CD14-positive monocyte (primary cell): ENCODE measurements around the gene CREB5. TPM values are rescaled to one million over a fixed set of nuclear protein-coding genes. Genes with fewer than 3 reads are reported as not detected.

Experiments
- DNase-seq, 3 donors: peaks; one replicate each; pipeline ENCODE4 v3.0.0-alpha.2; 2011 to 2022
- H2AFZ ChIP-seq: 2 replicates; pipeline ENCODE4 v1.6.0; 2012; ENCODE audit warnings: mild to moderate bottlenecking, low read depth, low read length, inconsistent platforms; ENCODE audit not compliant: insufficient read depth, poor library complexity, severe bottlenecking
- H3K27ac ChIP-seq, 2 donors: 1 replicate in 1 of 2; 2 replicates in 1 of 2; pipeline ENCODE4 v1.5.1; 2012 to 2013; ENCODE audit warnings: low read length in 2 of 2, control low read depth in 1 of 2, inconsistent platforms in 1 of 2, low read depth in 1 of 2, mild to moderate bottlenecking in 1 of 2
- H3K27me3 ChIP-seq, 2 donors: one replicate each; pipeline versions ENCODE4 v1.6.0 to v1.6.1; 2011 to 2013; ENCODE audit warnings: low read length in 2 of 2; ENCODE audit not compliant: control insufficient read depth in 2 of 2, insufficient read depth in 2 of 2
- H3K36me3 ChIP-seq, 2 donors: replicated peaks in 1 of 2; 1 replicate in 1 of 2; 2 replicates in 1 of 2; pipeline versions ENCODE4 v1.5.1 to v1.6.1; 2012 to 2013; ENCODE audit warnings: low read length in 2 of 2, control low read depth in 1 of 2, inconsistent platforms in 1 of 2, mild to moderate bottlenecking in 1 of 2; ENCODE audit not compliant: insufficient read depth in 2 of 2, control insufficient read depth in 1 of 2
- H3K4me1 ChIP-seq, 2 donors: 1 replicate in 1 of 2; 2 replicates in 1 of 2; pipeline versions ENCODE4 v1.5.1 to v1.6.1; 2012 to 2013; ENCODE audit warnings: low read length in 2 of 2, control low read depth in 1 of 2, inconsistent platforms in 1 of 2, mild to moderate bottlenecking in 1 of 2, moderate library complexity in 1 of 2; ENCODE audit not compliant: insufficient read depth in 2 of 2, control insufficient read depth in 1 of 2
- H3K4me2 ChIP-seq: replicated peaks from 2 replicates; pipeline ENCODE3; 2012; ENCODE audit warnings: low read length, moderate library complexity, mild to moderate bottlenecking; ENCODE audit not compliant: poor library complexity, severe bottlenecking; ENCODE audit errors: extremely low read depth
- H3K4me3 ChIP-seq, 3 experiments: fragments of 200-600 bp in 1 of 3; sonication (generic) in 1 of 3; replicated peaks in 1 of 3; 1 replicate in 2 of 3; 2 replicates in 1 of 3; pipeline ENCODE4 v1.5.1; 2011 to 2013; ENCODE audit warnings: low read length in 3 of 3, mild to moderate bottlenecking in 3 of 3, control low read depth in 2 of 3, low read depth in 2 of 3, inconsistent platforms in 1 of 3, moderate library complexity in 1 of 3
- H3K79me2 ChIP-seq: 2 replicates; pipeline ENCODE4 v1.6.0; 2012; ENCODE audit warnings: mild to moderate bottlenecking, control low read depth, inconsistent platforms, low read length, moderate library complexity; ENCODE audit not compliant: insufficient read depth
- H3K9ac ChIP-seq: 2 replicates; pipeline ENCODE4 v1.6.0; 2017; ENCODE audit warnings: low read length, mild to moderate bottlenecking; ENCODE audit not compliant: insufficient read depth, poor library complexity, severe bottlenecking
- H3K9me3 ChIP-seq, 2 donors: replicated peaks in 1 of 2; 1 replicate in 1 of 2; 2 replicates in 1 of 2; pipeline versions ENCODE4 v1.5.1 to v1.6.1; 2012 to 2013; ENCODE audit warnings: low read length in 2 of 2, control low read depth in 1 of 2; ENCODE audit not compliant: control insufficient read depth in 1 of 2, insufficient read depth in 1 of 2
- H4K20me1 ChIP-seq: 2 replicates; pipeline ENCODE4 v1.6.0; 2012; ENCODE audit warnings: mild to moderate bottlenecking, low read length, control low read depth, moderate library complexity; ENCODE audit not compliant: insufficient read depth
- H3K27ac Mint-ChIP-seq, 7 donors: one replicate each; pipeline ENCODE4 v1.8.0; 2020; ENCODE audit warnings: mild to moderate bottlenecking in 7 of 7, mixed read lengths in 7 of 7, moderate library complexity in 6 of 7, inconsistent platforms in 2 of 7
- H3K27me3 Mint-ChIP-seq, 3 donors: one replicate each; pipeline ENCODE4 v1.8.0; 2021 to 2022; ENCODE audit warnings: low read depth in 3 of 3, mild to moderate bottlenecking in 3 of 3, mixed read lengths in 3 of 3, moderate library complexity in 3 of 3, inconsistent platforms in 1 of 3
- H3K36me3 Mint-ChIP-seq, 2 donors: one replicate each; pipeline ENCODE4 v1.8.0; 2020; ENCODE audit warnings: mixed read lengths in 2 of 2, inconsistent platforms in 1 of 2, mild to moderate bottlenecking in 1 of 2
- H3K4me1 Mint-ChIP-seq: one replicate; pipeline ENCODE4 v1.8.0; 2020; ENCODE audit warnings: mild to moderate bottlenecking, mixed read lengths
- H3K4me3 Mint-ChIP-seq, 2 donors: one replicate each; pipeline ENCODE4 v1.8.0; 2020; ENCODE audit warnings: mild to moderate bottlenecking in 2 of 2, mixed read lengths in 2 of 2, moderate library complexity in 1 of 2
- H3K9me3 Mint-ChIP-seq, 7 donors: one replicate each; pipeline ENCODE4 v1.8.0; 2020 to 2022; ENCODE audit warnings: mixed read lengths in 7 of 7, mild to moderate bottlenecking in 6 of 7, moderate library complexity in 6 of 7, inconsistent platforms in 2 of 7
- CTCF ChIP-seq: fragments of 200-600 bp; IDR thresholded peaks from one replicate; pipeline ENCODE4 v1.8.0; 2022; ENCODE audit warnings: antibody characterized with exemption, mild to moderate bottlenecking
- WGBS: methylation state at CpG from one replicate; pipeline ENCODE4 v1.1.5; 2013; ENCODE audit warnings: missing lambda C conversion rate; ENCODE audit not compliant: insufficient coverage; 5-methylcytosine and 5-hydroxymethylcytosine counted together
- intact Hi-C, 2 donors: fragments of 100-400 bp; cut with micrococcal nuclease; formaldehyde crosslinking; loops; one replicate each; pipeline versions ENCODE4 v1.15.0 to v1.15.1; 2023
- polyA plus RNA-seq, 3 donors: library from polyadenylated mRNA; depleted of rRNA in 1 of 3; unstranded in 2 of 3; stranded (reverse) in 1 of 3; fragments of 300-500 nt in 2 of 3; fragments of >200 nt in 1 of 3; fragmentation: Illumina TruSeq in 2 of 3; gene quantifications; 1 replicate in 2 of 3; 2 replicates in 1 of 3; pipeline ENCODE4 v1.2.3, GENCODE V29; 2012 to 2021

CREB5 gene
- polyA plus RNA-seq, 3 donors, result 25.1 to 72.3 (median 44.2) TPM

- H3K4me1 ChIP-seq, result no peaks in the 10 kb centered on the region
- H3K9me3 ChIP-seq, result no peaks in the 10 kb centered on the region
- no peak overlapping the region for H3K9ac ChIP-seq
- DNase-seq, result no peak
- Mint-ChIP-seq H3K27ac (no peak overlapping the region), H3K9me3 (peaks cover 0 to 3% (median under 1%) of the 10 kb centered on the region in 7 donors), H3K4me1 (peaks cover 3% of the 10 kb centered on the region), H3K4me3 (no peak overlapping the region), H3K36me3 (no peaks in the 10 kb centered on the region), H3K27me3 (peaks cover 0 to 1% (median under 1%) of the 10 kb centered on the region in 3 donors)
- intact Hi-C loops, result no loop called here
- peaks cover 0 to 2% of the 10 kb centered on the region in 2 donors for H3K27me3 ChIP-seq
- no peak overlapping the region for H3K4me2 ChIP-seq
- no peaks in the 10 kb centered on the region for H3K36me3 ChIP-seq
- H3K79me2 ChIP-seq, result no peaks in the 10 kb centered on the region
- 100% methylated on average over 1 of the region's 3 CpGs for WGBS
- no peak overlapping the region for H3K4me3 ChIP-seq
- H3K27ac ChIP-seq, result no peak overlapping the region
- no peak for TF ChIP-seq CTCF
- H2AFZ ChIP-seq, result no peak overlapping the region
- H4K20me1 ChIP-seq, result no peaks in the 10 kb centered on the region
These were observed 180.5 kb downstream of the CREB5 start for GRCh38 chr7:28592861-28593260.

- Mint-ChIP-seq H3K9me3 (peaks cover 0 to 6% (median 3%) of the 10 kb centered on the region in 7 donors), H3K27ac (no peak overlapping the region), H3K4me3 (no peak overlapping the region), H3K4me1 (peaks cover 3% of the 10 kb centered on the region), H3K36me3 (no peaks in the 10 kb centered on the region), H3K27me3 (peaks cover 0 to 8% (median 1%) of the 10 kb centered on the region in 3 donors)
- intact Hi-C loops, result no loop called here
- no peaks in the 10 kb centered on the region for H3K79me2 ChIP-seq
- WGBS, result no CpG with 5 or more reads among the region's 4 CpGs
- H3K9me3 ChIP-seq, result no peaks in the 10 kb centered on the region
- no peak overlapping the region for H3K9ac ChIP-seq
- H3K27me3 ChIP-seq, result peaks cover 0 to 2% of the 10 kb centered on the region in 2 donors
- no peak overlapping the region for H2AFZ ChIP-seq
- H3K27ac ChIP-seq, result no peak overlapping the region
- no peaks in the 10 kb centered on the region for H3K36me3 ChIP-seq
- H3K4me1 ChIP-seq, result no peaks in the 10 kb centered on the region
- TF ChIP-seq CTCF, result no peak
- H3K4me3 ChIP-seq, result no peak overlapping the region
- DNase-seq, result no peak
- no peaks in the 10 kb centered on the region for H4K20me1 ChIP-seq
- H3K4me2 ChIP-seq, result no peak overlapping the region
These were observed 182.8 kb downstream of the CREB5 start for GRCh38 chr7:28595076-28595475.
